HCT116 (cell line): ENCODE data around the gene CGNL1. TPM values are rescaled to one million over a fixed set of nuclear protein-coding genes. Genes with fewer than 3 reads are reported as not detected.

Experiments used
- ATAC-seq: fragments of 200-7000 bp; cut with Tn5 transposase; 2 replicates; pipeline ENCODE4 v1.9.1; 2020; ENCODE audit warnings: mild to moderate bottlenecking, moderate library complexity
- BruUV-seq: library from RNA; stranded (reverse); fragments of 400-500 nt; replicated peaks from 2 replicates; lab custom pipeline; 2021; lab: Mats Ljungman, UMichigan
- CTCF ChIA-PET: fragments of 300-600 bp; sonication (Branson Sonifier 250); formaldehyde crosslinking; loops from one replicate; lab custom pipeline; 2021; ENCODE audit warnings: antibody characterized with exemption; lab: Charles Lee
- POLR2A ChIA-PET: fragments of 300-600, 350-600 bp; sonication (Branson Sonifier 250); formaldehyde crosslinking; loops from one replicate; lab custom pipeline; 2021; ENCODE audit warnings: antibody characterized with exemption; lab: Charles Lee
- RAD21 ChIA-PET, 2 experiments: fragments of 300-600 bp; sonication (Branson Sonifier 250); formaldehyde crosslinking; loops; one replicate each; lab custom pipeline; 2023; ENCODE audit warnings: low total read pairs in 2 of 2; ENCODE audit not compliant: uncharacterized antibody in 2 of 2, unreplicated experiment in 2 of 2, low non-redundant PET in 1 of 2; lab: Charles Lee
- DNase-seq: peaks from one replicate; pipeline ENCODE4 v3.0.0-alpha.2; 2010; ENCODE audit warnings: low read depth, low spot score
- H2AFZ ChIP-seq: fragments of 200-600 bp; shearing (Covaris generic), sonication (generic); 2 replicates; pipeline ENCODE4 v1.6.1; 2017; ENCODE audit warnings: low read depth, mixed run types, mixed read lengths, antibody characterized with exemption, low read length; ENCODE audit not compliant: poor library complexity, severe bottlenecking
- H3K27ac ChIP-seq: 2 replicates; pipeline ENCODE4 v1.5.1; 2012; ENCODE audit warnings: low read depth, low read length
- H3K27me3 ChIP-seq: fragments of 200-600 bp; sonication (generic); 2 replicates; pipeline ENCODE4 v1.6.1; 2016; ENCODE audit warnings: mixed run types, low read length, mixed read lengths; ENCODE audit not compliant: insufficient read depth
- H3K36me3 ChIP-seq, 2 experiments: fragments of 200-500 bp in 1 of 2; fragments of 200-600 bp in 1 of 2; sonication (Bioruptor generic) in 1 of 2; sonication (generic) in 1 of 2; 2 replicates each; pipeline versions ENCODE4 v1.5.1 to v1.6.1; 2014 to 2016; ENCODE audit warnings: low read length in 2 of 2, inconsistent platforms in 1 of 2, mixed read lengths in 1 of 2, mixed run types in 1 of 2; ENCODE audit not compliant: insufficient read depth in 2 of 2, control insufficient read depth in 1 of 2
- H3K4me1 ChIP-seq, 2 experiments: fragments of 200-600 bp in 1 of 2; sonication (generic) in 1 of 2; 2 replicates each; pipeline versions ENCODE4 v1.5.1 to v1.6.1; 2012 to 2017; ENCODE audit warnings: low read length in 2 of 2, inconsistent platforms in 1 of 2, mild to moderate bottlenecking in 1 of 2, mixed read lengths in 1 of 2, mixed run types in 1 of 2, moderate library complexity in 1 of 2; ENCODE audit not compliant: insufficient read depth in 2 of 2, control insufficient read depth in 1 of 2
- H3K4me2 ChIP-seq: fragments of 200-600 bp; sonication (generic); 2 replicates; pipeline ENCODE4 v1.6.1; 2017; ENCODE audit warnings: mixed run types, low read length, mixed read lengths
- H3K4me3 ChIP-seq, 2 experiments: fragments of 200-600 bp in 1 of 2; sonication (generic) in 1 of 2; replicated peaks in 1 of 2; 2 replicates each; pipeline ENCODE4 v1.5.1; 2011 to 2016; ENCODE audit warnings: low read length in 2 of 2, control low read depth in 1 of 2, low read depth in 1 of 2, mild to moderate bottlenecking in 1 of 2, mixed read lengths in 1 of 2, mixed run types in 1 of 2
- H3K79me2 ChIP-seq: fragments of 200-600 bp; sonication (generic); 2 replicates; pipeline ENCODE4 v1.6.1; 2017; ENCODE audit warnings: mild to moderate bottlenecking, mixed run types, low read length, moderate library complexity, mixed read lengths; ENCODE audit not compliant: insufficient read depth
- H3K9ac ChIP-seq: fragments of 200-600 bp; sonication (generic); 2 replicates; pipeline ENCODE4 v1.6.1; 2016; ENCODE audit warnings: low read length, mixed read lengths
- H3K9me2 ChIP-seq: fragments of 200-600 bp; sonication (generic), shearing (Covaris generic); 2 replicates; pipeline ENCODE4 v1.6.1; 2017; ENCODE audit warnings: mixed run types, mild to moderate bottlenecking, moderate library complexity; ENCODE audit not compliant: insufficient read depth
- H3K9me3 ChIP-seq, 2 experiments: fragments of 200-500 bp in 1 of 2; fragments of 200-600 bp in 1 of 2; sonication (Bioruptor generic) in 1 of 2; sonication (generic) in 1 of 2; 2 replicates each; pipeline ENCODE4 v1.6.1; 2014 to 2017; ENCODE audit warnings: low read length in 2 of 2, mixed read lengths in 2 of 2, inconsistent platforms in 1 of 2, low read depth in 1 of 2, mild to moderate bottlenecking in 1 of 2, mixed run types in 1 of 2, moderate library complexity in 1 of 2; ENCODE audit not compliant: control insufficient read depth in 1 of 2, insufficient read depth in 1 of 2
- H4K20me1 ChIP-seq: fragments of 200-600 bp; sonication (generic), shearing (Covaris generic); 2 replicates; pipeline ENCODE4 v1.6.1; 2017; ENCODE audit warnings: mixed run types, mild to moderate bottlenecking, moderate library complexity; ENCODE audit not compliant: insufficient read depth
- CEBPB ChIP-seq: IDR thresholded peaks from 2 replicates; pipeline ENCODE4 v1.6.1; 2012; ENCODE audit warnings: low read depth
- EGR1 ChIP-seq: IDR thresholded peaks from 2 replicates; pipeline ENCODE4 v1.6.1; 2012; ENCODE audit warnings: low read depth
- ELF1 ChIP-seq: IDR thresholded peaks from 2 replicates; pipeline ENCODE4 v1.6.1; 2012; ENCODE audit warnings: low read depth, borderline replicate concordance
- POLR2AphosphoS5 ChIP-seq: IDR thresholded peaks from 2 replicates; pipeline ENCODE4 v1.6.1; 2011; ENCODE audit warnings: mild to moderate bottlenecking, low read depth, low read length, moderate library complexity
- RAD21 ChIP-seq: IDR thresholded peaks from 2 replicates; pipeline ENCODE4 v1.6.1; 2012; ENCODE audit warnings: low read depth, mild to moderate bottlenecking
- SIN3A ChIP-seq: IDR thresholded peaks from 2 replicates; pipeline ENCODE4 v1.6.1; 2012; ENCODE audit warnings: low read depth
- YY1 ChIP-seq: IDR thresholded peaks from 2 replicates; pipeline ENCODE4 v1.6.1; 2011; ENCODE audit warnings: low read length, low read depth, moderate library complexity, mild to moderate bottlenecking; ENCODE audit not compliant: insufficient replicate concordance; ENCODE audit errors: extremely low read depth
- ZBTB33 ChIP-seq: IDR thresholded peaks from 2 replicates; pipeline ENCODE4 v1.6.1; 2011; ENCODE audit warnings: mild to moderate bottlenecking, low read length, moderate library complexity; ENCODE audit not compliant: insufficient replicate concordance; ENCODE audit errors: extremely low read depth
- ZFX ChIP-seq: fragments of 450-650 bp; IDR thresholded peaks from 2 replicates; pipeline ENCODE4 v1.6.1; 2017
- intact Hi-C: fragments of 100-400 bp; cut with micrococcal nuclease; formaldehyde crosslinking; loops from 2 replicates; pipeline ENCODE4 v1.10.0; 2022
- total RNA-seq: library from RNA; stranded (reverse); gene quantifications from one replicate; pipeline ENCODE4 v1.2.1, GENCODE V29; 2021; ENCODE audit not compliant: unreplicated experiment

The CGNL1 gene
- total RNA-seq, 1 experiment from 2014 or later, result 2.2 TPM

- TF ChIP-seq RAD21, result no peak
- no peak for TF ChIP-seq ZFX
- ATAC-seq (no peak), DNase-seq (no peak)
- H3K9me2 ChIP-seq, result no peaks in the 10 kb centered on the region
- peaks cover 17 to 31% of the 10 kb centered on the region in 2 experiments; a peak in 3 of 4 replicates for H3K4me1 ChIP-seq
- no peaks in the 10 kb centered on the region for H3K9me3 ChIP-seq
- H3K27me3 ChIP-seq, result no peaks in the 10 kb centered on the region
- H3K9ac ChIP-seq, result no peak overlapping the region
- no peak overlapping the region for H3K27ac ChIP-seq
- H2AFZ ChIP-seq, result no peak overlapping the region
- no peak overlapping the region for H3K4me2 ChIP-seq
- no peaks in the 10 kb centered on the region for H3K36me3 ChIP-seq
- no peaks in the 10 kb centered on the region for H3K79me2 ChIP-seq
- intact Hi-C loops, result no loop called here
- RAD21 ChIA-PET, result no interaction called here
- no TSS peak for BruUV-seq
- H3K4me3 ChIP-seq, result no peak overlapping the region
- no peaks in the 10 kb centered on the region for H4K20me1 ChIP-seq
- CTCF ChIA-PET, result no interaction called here
- POLR2A ChIA-PET, result no interaction called here
Measured at GRCh38 chr15:57507111-57507510, 130.8 kb downstream of the CGNL1 start.

GRCh38 chr15:57509126-57509525, 132.8 kb downstream of the CGNL1 start:
- H3K4me1 ChIP-seq, result peaks cover 17 to 22% of the 10 kb centered on the region in 2 experiments; a peak in 3 of 4 replicates
- no peaks in the 10 kb centered on the region for H3K27me3 ChIP-seq
- H3K4me3 ChIP-seq, result no peak overlapping the region
- ATAC-seq (no peak), DNase-seq (no peak)
- POLR2A ChIA-PET, result no interaction called here
- no peaks in the 10 kb centered on the region for H4K20me1 ChIP-seq
- H2AFZ ChIP-seq, result no peak overlapping the region
- no peak for TF ChIP-seq CEBPB
- no peak for TF ChIP-seq ZFX
- H3K9ac ChIP-seq, result no peak overlapping the region
- intact Hi-C loops, result no loop called here
- RAD21 ChIA-PET, result no interaction called here
- H3K36me3 ChIP-seq, result no peaks in the 10 kb centered on the region
- H3K27ac ChIP-seq, result no peak overlapping the region
- no TSS peak for BruUV-seq
- H3K9me2 ChIP-seq, result no peaks in the 10 kb centered on the region
- CTCF ChIA-PET, result no interaction called here
- no peak overlapping the region for H3K4me2 ChIP-seq
- no peaks in the 10 kb centered on the region for H3K9me3 ChIP-seq
- no peaks in the 10 kb centered on the region for H3K79me2 ChIP-seq

- POLR2A ChIA-PET, result no interaction called here
- Histone ChIP-seq H3K4me2 (no peak overlapping the region), H3K27ac (no peak overlapping the region), H3K4me1 (peaks cover 14 to 17% of the 10 kb centered on the region in 2 experiments; a peak in 3 of 4 replicates), H3K9me3 (no peaks in the 10 kb centered on the region), H3K4me3 (no peak overlapping the region), H3K9me2 (no peaks in the 10 kb centered on the region), H3K9ac (no peak overlapping the region), H3K36me3 (no peaks in the 10 kb centered on the region), H2AFZ (no peak overlapping the region), H3K27me3 (no peaks in the 10 kb centered on the region), H3K79me2 (no peaks in the 10 kb centered on the region), H4K20me1 (no peaks in the 10 kb centered on the region)
- no peak for DNase-seq
- no TSS peak for BruUV-seq
- RAD21 ChIA-PET, result no interaction called here
- CTCF ChIA-PET, result no interaction called here
- intact Hi-C loops, result no loop called here
- ATAC-seq, result no peak
- TF ChIP-seq EGR1 (no peak), YY1 (no peak), ELF1 (no peak), POLR2AphosphoS5 (no peak), SIN3A (no peak), ZBTB33 (no peak)
Measured at GRCh38 chr15:57509965-57510364, 133.7 kb downstream of the CGNL1 start.
